LNCAP (cell line): Measurements from ENCODE around the gene ABI2.

Source experiments
- CTCF ChIP-seq: fragments of 450-650 bp; IDR thresholded peaks from 2 replicates; pipeline ENCODE4 v1.5.1; 2017; ENCODE audit warnings: mild to moderate bottlenecking

The ABI2 gene

GRCh38 chr2:203471323-203471722, 143.1 kb downstream of the ABI2 start:
- TF ChIP-seq CTCF, result no peak

- no peak for TF ChIP-seq CTCF
These were observed 148.7 kb downstream of the ABI2 start for GRCh38 chr2:203476881-203477280.

- TF ChIP-seq CTCF, result no peak
These were observed 152.4 kb downstream of the ABI2 start for GRCh38 chr2:203480623-203481022.

GRCh38 chr2:203484266-203485112, 156.3 kb downstream of the ABI2 start:
- TF ChIP-seq CTCF, result peak; percentile 68

GRCh38 chr2:203489531-203489930, 161.3 kb downstream of the ABI2 start:
- no peak for TF ChIP-seq CTCF

- TF ChIP-seq CTCF, result no peak
These were observed 162.2 kb downstream of the ABI2 start for GRCh38 chr2:203490391-203490790.

GRCh38 chr2:203492965-203493364, 164.8 kb downstream of the ABI2 start:
- TF ChIP-seq CTCF, result no peak
